Measurements from ENCODE around the gene ST6GALNAC6.

DNA sequence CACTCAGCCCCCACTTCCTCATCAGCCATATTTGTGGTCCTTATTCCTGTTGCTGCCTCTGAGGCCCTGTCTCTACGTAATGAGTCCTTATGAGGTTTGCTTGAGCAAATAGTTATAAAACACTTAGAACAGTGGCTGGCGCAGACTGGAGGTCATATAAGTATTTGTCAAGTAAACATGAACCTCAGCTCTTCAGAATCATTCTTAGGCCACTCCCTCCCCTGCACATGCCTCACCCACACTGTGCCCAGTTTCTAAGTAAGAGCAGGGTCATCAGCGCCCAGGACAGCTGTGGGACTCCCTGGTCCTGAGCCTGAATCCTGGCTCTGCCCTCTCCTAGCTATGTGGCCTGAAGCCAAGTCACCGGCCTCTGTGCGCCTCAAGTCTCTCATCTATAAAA lies 13.5 kb upstream of the ST6GALNAC6 start:
- TF ChIP-seq BHLHE40 (IDR thresholded peaks at IDR 0.05; ENCODE audit: borderline replicate concordance), result no peak
- TF ChIP-seq FOXK2 (IDR thresholded peaks at IDR 0.05), result no peak
- no peak for TF ChIP-seq HDGF (IDR thresholded peaks at IDR 0.05; ENCODE audit: borderline replicate concordance)
- TF ChIP-seq SP1 (IDR thresholded peaks at IDR 0.05), result no peak
- TF ChIP-seq, protein P1, sequence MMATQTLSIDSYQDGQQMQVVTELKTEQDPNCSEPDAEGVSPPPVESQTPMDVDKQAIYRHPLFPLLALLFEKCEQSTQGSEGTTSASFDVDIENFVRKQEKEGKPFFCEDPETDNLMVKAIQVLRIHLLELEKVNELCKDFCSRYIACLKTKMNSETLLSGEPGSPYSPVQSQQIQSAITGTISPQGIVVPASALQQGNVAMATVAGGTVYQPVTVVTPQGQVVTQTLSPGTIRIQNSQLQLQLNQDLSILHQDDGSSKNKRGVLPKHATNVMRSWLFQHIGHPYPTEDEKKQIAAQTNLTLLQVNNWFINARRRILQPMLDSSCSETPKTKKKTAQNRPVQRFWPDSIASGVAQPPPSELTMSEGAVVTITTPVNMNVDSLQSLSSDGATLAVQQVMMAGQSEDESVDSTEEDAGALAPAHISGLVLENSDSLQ (IDR thresholded peaks at IDR 0.05), result no peak
- TF ChIP-seq SUZ12 (IDR thresholded peaks at IDR 0.05), result no peak
- no peak for TF ChIP-seq NFRKB (IDR thresholded peaks at IDR 0.05)
- TF ChIP-seq FOXM1 (IDR thresholded peaks at IDR 0.05; ENCODE audit: borderline replicate concordance), result no peak
- TF ChIP-seq ELF4 (IDR thresholded peaks at IDR 0.05), result no peak
- TF ChIP-seq L3MBTL2 (conservative IDR thresholded peaks at IDR 0.05), result no peak
